Stromal cell of bone marrow (primary cell): Measurements from ENCODE around the gene LRCH1.

ENCODE experiments used
- DNase-seq: peaks from one replicate; pipeline ENCODE4 v3.0.0-alpha.2; 2012; ENCODE audit warnings: low read depth

Gene LRCH1

DNA sequence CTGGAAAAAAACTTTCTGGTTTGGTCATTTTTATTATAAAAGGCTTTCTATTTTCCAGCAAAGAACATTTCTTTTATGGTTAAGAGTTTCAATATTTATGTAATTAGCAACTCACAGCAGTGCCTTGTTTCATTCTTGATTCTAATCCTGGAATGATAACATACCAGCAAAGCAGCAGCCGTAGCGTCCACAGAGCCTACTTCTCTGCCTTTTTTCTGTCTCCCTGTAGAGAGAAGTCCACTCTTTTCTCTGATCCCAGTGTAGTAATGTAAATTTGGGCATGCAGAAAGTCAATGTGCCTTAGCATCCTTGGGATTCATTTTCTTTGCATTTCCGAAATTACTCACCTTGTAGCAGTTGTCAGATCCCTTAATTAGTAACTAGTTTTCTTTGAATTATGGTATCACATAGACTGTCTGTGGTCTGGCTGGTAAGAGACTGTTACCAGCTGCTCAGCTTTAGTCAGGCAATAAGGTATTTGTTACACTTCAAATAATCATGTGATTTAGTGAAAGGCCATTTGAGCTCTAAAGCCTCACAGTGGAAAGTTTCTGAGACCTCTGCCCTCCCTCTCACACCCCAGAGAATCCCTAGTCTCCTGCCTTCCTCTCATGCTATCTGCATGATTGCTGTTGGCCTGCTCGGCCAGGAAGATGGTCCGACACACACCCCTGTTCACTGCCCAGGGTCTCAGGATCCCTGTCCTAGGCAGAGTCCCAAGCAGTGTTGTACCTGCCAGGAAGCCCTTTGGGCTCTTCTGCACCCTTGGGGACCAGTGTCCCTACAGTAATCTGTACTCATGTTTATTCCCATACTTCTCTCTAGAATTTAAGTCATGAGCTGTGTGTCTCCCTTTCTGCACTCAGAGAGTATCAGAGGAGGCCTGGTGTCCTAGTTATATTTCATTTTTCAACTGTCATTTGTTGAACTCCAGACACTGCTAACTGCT, 86.3 kb downstream of the LRCH1 start:
- no peak for DNase-seq

DNA sequence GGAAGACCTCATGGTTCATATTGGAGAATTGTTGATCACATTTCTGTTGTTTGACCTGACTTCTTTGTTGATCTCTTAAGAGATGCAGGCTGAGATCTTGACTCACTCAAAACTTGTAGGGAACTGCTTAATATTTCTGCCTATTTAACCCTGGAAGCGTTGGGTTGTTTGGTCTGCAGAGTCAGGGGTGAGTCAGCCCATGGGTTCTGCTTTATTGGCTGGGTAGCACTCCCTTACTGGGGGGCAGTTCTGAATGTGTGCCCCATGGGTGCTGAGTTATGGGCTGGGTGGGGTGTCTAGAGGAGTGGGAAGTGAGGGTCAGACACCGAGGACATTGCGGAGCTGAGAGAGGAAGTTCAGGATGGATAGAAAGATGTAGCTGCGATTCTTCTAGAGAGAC, 87.9 kb downstream of the LRCH1 start:
- DNase-seq = no peak

- DNase-seq = no peak
Observed at GRCh38 chr13:46641274-46642081, 88.5 kb downstream of the LRCH1 start.

- DNase-seq = no peak
Observed at GRCh38 chr13:46642254-46642653, 89.3 kb downstream of the LRCH1 start.

- DNase-seq = no peak
Observed at GRCh38 chr13:46643165-46643777, 90.3 kb downstream of the LRCH1 start.

DNA sequence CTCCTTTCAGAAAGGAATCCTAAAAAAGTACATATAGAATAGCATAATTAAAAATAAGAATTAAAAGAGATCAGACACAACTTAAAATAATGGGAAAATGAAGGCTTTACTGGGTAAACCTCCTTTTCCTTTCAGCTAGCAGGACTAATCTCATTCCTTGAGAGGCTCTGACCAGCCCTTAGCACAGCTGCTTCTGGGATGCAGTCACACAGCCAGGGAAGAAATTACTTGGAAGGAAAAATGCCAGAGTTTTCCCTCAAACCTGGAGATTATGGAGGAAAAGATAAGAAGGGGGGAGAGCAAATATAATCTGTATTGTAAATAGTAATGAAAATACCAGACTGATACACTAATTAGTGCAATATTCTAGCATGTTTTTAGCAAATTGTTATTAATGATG, 91.8 kb downstream of the LRCH1 start:
- DNase-seq = no peak

DNA sequence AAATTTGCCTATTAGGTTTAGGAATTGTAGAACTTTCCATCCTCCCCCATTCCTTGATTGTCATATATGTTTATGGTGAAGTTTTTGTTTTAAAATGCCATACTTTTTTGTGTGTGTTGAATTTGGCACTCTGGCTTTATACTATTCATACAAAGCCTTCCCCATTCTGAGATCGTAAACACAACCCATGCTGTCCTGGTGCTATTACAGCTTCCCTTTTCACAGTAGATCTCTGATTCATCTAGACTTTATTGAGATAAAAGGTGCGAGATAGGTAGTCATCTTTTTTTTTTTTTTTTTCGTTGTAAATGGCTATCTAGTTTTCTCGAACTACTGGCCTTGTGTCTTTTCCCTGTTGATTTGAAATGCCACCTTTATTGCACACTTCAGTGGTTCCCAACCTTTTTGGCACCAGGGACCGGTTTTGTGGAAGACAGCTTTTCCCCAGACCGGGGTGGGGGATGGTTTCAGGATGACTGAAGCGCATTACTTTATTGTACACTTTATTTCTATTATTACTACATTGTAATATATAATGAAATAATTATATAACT, 94.6 kb downstream of the LRCH1 start:
- no peak for DNase-seq

DNA sequence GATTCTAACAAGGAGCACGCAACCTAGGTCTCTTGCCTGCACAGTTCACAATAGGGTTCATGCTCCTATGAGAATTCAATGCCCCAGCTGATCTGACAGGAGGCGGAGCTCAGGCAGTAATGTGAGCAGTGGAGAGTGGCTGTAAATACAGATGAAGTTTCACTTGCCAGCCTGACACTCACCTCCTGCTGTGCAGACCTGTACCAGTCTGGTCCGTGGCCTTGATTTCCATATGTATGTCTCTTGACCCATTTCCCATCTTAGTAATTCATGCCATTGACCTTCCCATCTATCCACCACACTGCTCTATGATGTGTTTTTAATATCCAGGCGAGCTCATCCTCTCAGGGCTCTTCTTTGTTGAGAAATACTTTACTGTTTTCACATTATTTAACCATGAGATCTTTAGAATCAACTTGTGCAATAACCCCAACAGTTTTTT, 95.2 kb downstream of the LRCH1 start:
- DNase-seq = no peak

- DNase-seq = no peak
Observed at GRCh38 chr13:46649816-46650215, 96.8 kb downstream of the LRCH1 start.

DNA sequence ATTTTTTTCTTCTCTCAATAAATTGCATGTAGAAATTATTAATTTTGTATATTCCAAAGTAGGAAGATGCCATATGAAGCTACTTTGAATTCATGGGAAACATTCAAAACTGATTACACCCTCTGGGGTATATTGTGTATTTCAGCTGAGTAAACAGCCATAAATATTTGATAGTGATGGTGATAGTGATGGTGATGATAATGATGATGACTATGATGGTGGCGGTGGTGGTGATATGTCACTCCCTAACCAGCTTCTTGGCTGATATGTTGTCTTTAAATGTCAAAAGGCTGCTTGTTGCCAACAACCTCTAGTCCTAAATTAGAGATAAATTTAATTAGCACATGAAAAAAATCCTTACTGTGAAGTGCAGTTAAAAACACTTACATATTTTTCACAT, 102.0 kb downstream of the LRCH1 start:
- no peak for DNase-seq

GRCh38 chr13:46655377-46656180, 102.6 kb downstream of the LRCH1 start:
- no peak for DNase-seq

GRCh38 chr13:46656786-46657185, 103.8 kb downstream of the LRCH1 start:
- DNase-seq = no peak

DNA sequence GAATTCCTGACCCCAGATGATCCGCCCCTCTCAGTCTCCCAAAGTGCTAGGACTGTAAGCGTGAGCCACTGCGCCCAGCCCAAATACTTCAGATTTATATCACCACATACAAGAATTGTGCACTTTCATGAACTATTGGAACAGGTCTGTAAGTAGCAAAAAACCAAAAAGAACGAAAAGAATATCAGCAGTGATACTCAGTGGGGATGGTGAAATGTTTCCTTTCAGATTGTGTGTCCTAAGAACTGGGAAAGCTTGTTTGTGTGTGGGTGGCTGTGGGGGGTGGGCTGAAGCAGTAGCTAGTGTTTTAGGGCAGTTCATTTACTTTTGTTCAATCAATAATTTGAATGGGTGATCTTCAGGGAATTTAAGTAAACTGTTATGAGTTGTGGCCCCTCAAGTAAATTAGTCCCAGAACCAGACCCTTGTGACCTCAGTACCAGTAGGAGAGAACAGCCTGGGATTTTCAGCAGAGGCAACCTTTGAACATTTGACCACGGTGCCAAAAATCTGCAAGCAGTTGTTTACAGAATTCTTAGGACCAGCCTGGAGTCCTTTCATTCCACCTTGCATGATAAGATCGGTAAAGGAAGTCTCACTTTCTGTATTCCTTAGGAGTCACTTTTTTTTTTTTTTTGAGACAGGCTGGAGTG, 106.6 kb downstream of the LRCH1 start:
- DNase-seq = no peak

- no peak for DNase-seq
Observed at GRCh38 chr13:46660416-46660815, 107.4 kb downstream of the LRCH1 start.

DNA sequence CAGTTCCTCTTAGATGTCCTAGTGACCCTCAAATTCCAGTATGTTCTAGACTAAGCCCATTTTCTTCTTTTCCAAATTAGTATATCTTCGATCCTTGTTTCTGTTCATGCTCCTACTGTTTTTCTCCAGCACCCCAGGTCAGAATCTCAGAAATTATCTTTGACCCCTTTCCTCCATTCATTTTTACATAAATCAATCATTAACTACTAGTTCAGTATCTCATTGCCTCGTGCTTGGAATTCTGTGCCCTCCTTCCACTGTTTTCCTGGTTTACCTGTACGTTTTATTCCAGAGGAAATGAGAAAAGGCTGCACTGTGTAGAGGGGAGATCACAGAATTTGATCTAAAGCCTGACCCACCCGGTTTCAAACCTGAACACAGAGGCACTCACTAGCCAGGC, 107.9 kb downstream of the LRCH1 start:
- no peak for DNase-seq

GRCh38 chr13:46662690-46663089, 109.7 kb downstream of the LRCH1 start:
- no peak for DNase-seq

GRCh38 chr13:46663206-46664037, 110.5 kb downstream of the LRCH1 start:
- DNase-seq = no peak

GRCh38 chr13:46664195-46664594, 111.2 kb downstream of the LRCH1 start:
- no peak for DNase-seq

- no peak for DNase-seq
Observed at GRCh38 chr13:46665248-46665632, 112.3 kb downstream of the LRCH1 start.
